ENCODE results near the gene TUFT1. TPM values are rescaled to one million over a fixed set of nuclear protein-coding genes. Genes with fewer than 3 reads are reported as not detected.

The TUFT1 gene
- total and polyA plus RNA-seq, 2 of the 13 experiments (the other 11 are each of a cell fraction or from before 2014, with no cell fraction given): 6.4 to 7.3 TPM

DNA sequence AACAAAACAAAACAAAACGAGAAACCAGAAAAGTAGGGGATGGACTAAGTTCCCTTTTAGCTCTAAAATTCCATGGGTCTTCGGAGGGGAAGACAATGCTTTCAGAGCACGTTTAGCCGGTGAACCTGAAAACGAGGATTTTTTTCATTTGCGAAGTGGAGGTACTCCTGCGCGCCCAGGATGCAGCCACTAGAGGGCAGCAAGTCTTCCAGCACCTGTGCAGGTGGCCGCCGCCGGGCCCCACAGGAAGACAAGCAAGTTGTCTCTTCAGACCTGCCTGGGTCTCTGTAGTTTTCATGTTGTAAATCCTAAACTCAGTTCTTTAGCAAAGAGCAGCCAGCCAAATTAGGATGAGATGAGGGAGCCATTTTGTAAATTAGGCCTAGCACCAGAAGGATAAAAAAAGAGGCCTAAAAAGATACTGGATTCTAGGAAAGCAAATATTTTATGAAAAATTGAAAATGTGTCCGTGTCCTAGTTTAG is 54.1 kb downstream of the TUFT1 start (continued):
- TF ChIP-seq BRCA1 (CRISPR knock-in tag; IDR thresholded peaks at IDR 0.05) (no peak), MAX (IDR thresholded peaks at IDR 0.05) (no peak), ARNT2 (CRISPR knock-in tag; IDR thresholded peaks at IDR 0.05; ENCODE audit: low read depth) (0 out of 2 replicates have a peak, but pooled peaks have one; percentile 36), ISL2 (CRISPR knock-in tag; IDR thresholded peaks at IDR 0.05) (no peak), ZFP41 (CRISPR knock-in tag; IDR thresholded peaks at IDR 0.05; ENCODE audit: borderline replicate concordance) (no peak), HIC2 (CRISPR knock-in tag; IDR thresholded peaks at IDR 0.05; ENCODE audit: low read depth) (no peak), ZNF792 (CRISPR knock-in tag; IDR thresholded peaks at IDR 0.05) (no peak), PTBP1 (IDR thresholded peaks at IDR 0.05; ENCODE audit: low read depth, low read length, poor library complexity, severe bottlenecking) (no peak), ZFP36 (IDR thresholded peaks at IDR 0.05; ENCODE audit: borderline replicate concordance, low read depth, low read length, partially characterized antibody) (no peak), FOXJ3 (CRISPR knock-in tag; IDR thresholded peaks at IDR 0.05; ENCODE audit: borderline replicate concordance) (no peak), JARID2 (CRISPR knock-in tag; IDR thresholded peaks at IDR 0.05; ENCODE audit: insufficient replicate concordance) (no peak), THAP7 (CRISPR knock-in tag; IDR thresholded peaks at IDR 0.05) (no peak), ETS1 (CRISPR knock-in tag; IDR thresholded peaks at IDR 0.05) (no peak), ZNF260 (CRISPR knock-in tag; IDR thresholded peaks at IDR 0.05; ENCODE audit: borderline replicate concordance, low read depth) (no peak), CBX1 (IDR thresholded peaks at IDR 0.05; ENCODE audit: low read depth) (no peak), TAF15 (IDR thresholded peaks at IDR 0.05; ENCODE audit: low read depth, low read length, poor library complexity, severe bottlenecking) (no peak), THAP11 (CRISPR knock-in tag; IDR thresholded peaks at IDR 0.05) (peak; percentile 61), IRF2 (CRISPR knock-in tag; IDR thresholded peaks at IDR 0.05) (0 out of 2 replicates have a peak, but pooled peaks have one; percentile 22)
- TF ChIP-seq, protein P1, sequence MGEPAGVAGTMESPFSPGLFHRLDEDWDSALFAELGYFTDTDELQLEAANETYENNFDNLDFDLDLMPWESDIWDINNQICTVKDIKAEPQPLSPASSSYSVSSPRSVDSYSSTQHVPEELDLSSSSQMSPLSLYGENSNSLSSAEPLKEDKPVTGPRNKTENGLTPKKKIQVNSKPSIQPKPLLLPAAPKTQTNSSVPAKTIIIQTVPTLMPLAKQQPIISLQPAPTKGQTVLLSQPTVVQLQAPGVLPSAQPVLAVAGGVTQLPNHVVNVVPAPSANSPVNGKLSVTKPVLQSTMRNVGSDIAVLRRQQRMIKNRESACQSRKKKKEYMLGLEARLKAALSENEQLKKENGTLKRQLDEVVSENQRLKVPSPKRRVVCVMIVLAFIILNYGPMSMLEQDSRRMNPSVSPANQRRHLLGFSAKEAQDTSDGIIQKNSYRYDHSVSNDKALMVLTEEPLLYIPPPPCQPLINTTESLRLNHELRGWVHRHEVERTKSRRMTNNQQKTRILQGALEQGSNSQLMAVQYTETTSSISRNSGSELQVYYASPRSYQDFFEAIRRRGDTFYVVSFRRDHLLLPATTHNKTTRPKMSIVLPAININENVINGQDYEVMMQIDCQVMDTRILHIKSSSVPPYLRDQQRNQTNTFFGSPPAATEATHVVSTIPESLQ (CRISPR knock-in tag; conservative IDR thresholded peaks at IDR 0.05): no peak
